GM13976 (cell line): ENCODE measurements around the gene IGSF9.

ENCODE experiments used
- DNase-seq: peaks from one replicate; pipeline ENCODE4 v3.0.0; 2012; ENCODE audit warnings: low spot score
- CTCF ChIP-seq: IDR thresholded peaks from 2 replicates; pipeline ENCODE4 v1.5.1; 2012; ENCODE audit warnings: borderline replicate concordance, mild to moderate bottlenecking; ENCODE audit not compliant: insufficient read depth; ENCODE audit errors: extremely low read depth, missing control alignments, control extremely low read depth
- in situ Hi-C: fragments of 300-500 bp; cut with MboI; formaldehyde crosslinking; loops from one replicate; pipeline ENCODE4 v1.12.0; 2022; ENCODE audit warnings: low sequenced_read_pairs, mixed read lengths, inconsistent platforms; ENCODE audit not compliant: unreplicated experiment

The IGSF9 gene

GRCh38 chr1:159883134-159883533, 62.3 kb downstream of the IGSF9 start:
- in situ Hi-C loops: no loop called here
- no peak for DNase-seq
- no peak for TF ChIP-seq CTCF

GRCh38 chr1:159882527-159882862, 62.9 kb downstream of the IGSF9 start:
- in situ Hi-C loops: no loop called here
- DNase-seq: no peak

GRCh38 chr1:159881622-159882526, 63.5 kb downstream of the IGSF9 start:
- in situ Hi-C loops: no loop called here
- TF ChIP-seq CTCF: no peak
- no peak for DNase-seq

More at GRCh38 chr1:159882527-159882862, 62.9 kb downstream of the IGSF9 start:
- no peak for TF ChIP-seq CTCF

- in situ Hi-C loops: no loop called here
- DNase-seq: no peak
- no peak for TF ChIP-seq CTCF
These were observed 65.0 kb downstream of the IGSF9 start for GRCh38 chr1:159880430-159880829.

GRCh38 chr1:159879977-159880376, 65.4 kb downstream of the IGSF9 start:
- in situ Hi-C loops: no loop called here
- no peak for DNase-seq
- no peak for TF ChIP-seq CTCF

GRCh38 chr1:159879136-159879535, 66.3 kb downstream of the IGSF9 start:
- in situ Hi-C loops: no loop called here
- no peak for DNase-seq
- no peak for TF ChIP-seq CTCF
